ENCODE results near the gene DNAJC7. TPM values are rescaled to one million over a fixed set of nuclear protein-coding genes. Genes with fewer than 3 reads are reported as not detected.
"Not testable (repeated sequence)": the region's sequence is repeated elsewhere in the genome, so short reads cannot be mapped to it uniquely, and the experiment has no call there.

Gene DNAJC7
- total RNA-seq, 1 donor from 2014 or later: 124 TPM

DNA sequence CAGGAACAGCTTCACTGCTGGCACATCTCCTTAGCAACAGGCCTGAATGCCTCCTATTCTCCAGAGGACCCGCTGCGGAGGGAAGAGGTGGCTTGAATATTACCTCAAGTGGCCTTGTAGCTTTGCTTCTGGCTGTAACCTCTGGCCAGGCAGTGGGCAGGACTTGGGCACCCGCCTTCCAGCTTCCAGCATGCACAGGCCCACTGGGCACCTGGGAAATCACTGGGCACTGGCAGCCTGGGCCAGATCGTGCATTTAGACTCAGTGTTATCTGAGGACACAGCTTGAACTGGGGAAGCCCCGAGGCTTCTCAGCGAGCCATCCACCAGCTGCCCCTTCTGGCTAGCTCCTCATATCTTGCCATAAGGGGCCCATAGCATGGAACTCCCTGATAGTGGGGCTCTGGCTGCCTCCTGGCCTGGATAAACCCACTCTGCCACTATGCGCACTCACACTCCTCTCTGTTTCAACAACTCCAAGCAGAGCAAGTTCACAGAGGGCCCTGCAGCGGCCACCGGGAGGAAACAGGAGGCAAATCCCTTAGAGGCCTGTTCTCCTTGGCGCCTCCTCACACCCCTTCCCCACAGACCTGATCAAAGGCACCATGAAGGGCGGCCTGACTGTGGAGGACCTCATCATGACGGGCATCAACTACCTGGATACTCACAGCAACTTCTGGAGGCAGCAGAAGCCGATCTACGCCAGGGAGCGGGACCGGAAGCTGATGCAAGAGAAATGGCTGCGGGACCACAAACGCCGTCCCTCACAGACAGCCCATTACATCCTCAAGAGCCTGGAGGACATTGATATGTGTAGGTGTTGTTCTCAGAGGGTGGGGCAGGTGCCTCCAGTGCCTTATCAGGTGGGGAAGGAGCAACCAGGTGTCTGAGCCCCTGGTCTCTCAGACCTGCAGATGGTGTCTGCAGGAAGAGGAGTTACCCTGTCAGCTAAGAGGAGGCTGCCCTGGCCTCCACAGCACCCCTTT is 79.0 kb downstream of the DNAJC7 start:
- TF ChIP-seq, protein P1, sequence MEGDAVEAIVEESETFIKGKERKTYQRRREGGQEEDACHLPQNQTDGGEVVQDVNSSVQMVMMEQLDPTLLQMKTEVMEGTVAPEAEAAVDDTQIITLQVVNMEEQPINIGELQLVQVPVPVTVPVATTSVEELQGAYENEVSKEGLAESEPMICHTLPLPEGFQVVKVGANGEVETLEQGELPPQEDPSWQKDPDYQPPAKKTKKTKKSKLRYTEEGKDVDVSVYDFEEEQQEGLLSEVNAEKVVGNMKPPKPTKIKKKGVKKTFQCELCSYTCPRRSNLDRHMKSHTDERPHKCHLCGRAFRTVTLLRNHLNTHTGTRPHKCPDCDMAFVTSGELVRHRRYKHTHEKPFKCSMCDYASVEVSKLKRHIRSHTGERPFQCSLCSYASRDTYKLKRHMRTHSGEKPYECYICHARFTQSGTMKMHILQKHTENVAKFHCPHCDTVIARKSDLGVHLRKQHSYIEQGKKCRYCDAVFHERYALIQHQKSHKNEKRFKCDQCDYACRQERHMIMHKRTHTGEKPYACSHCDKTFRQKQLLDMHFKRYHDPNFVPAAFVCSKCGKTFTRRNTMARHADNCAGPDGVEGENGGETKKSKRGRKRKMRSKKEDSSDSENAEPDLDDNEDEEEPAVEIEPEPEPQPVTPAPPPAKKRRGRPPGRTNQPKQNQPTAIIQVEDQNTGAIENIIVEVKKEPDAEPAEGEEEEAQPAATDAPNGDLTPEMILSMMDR (IDR thresholded peaks at IDR 0.05; ENCODE audit: partially characterized antibody, unreplicated experiment): no peak
- peak overlapping the region; percentile 55 for H3K27ac Mint-ChIP-seq (ENCODE audit: unreplicated experiment)
- H3K4me1 Mint-ChIP-seq (ENCODE audit: low read depth, unreplicated experiment): peaks cover 19% of the 10 kb centered on the region
- DNase-seq: no peak
- H3K4me3 Mint-ChIP-seq (ENCODE audit: unreplicated experiment): peak overlapping the region; percentile 49
- H3K36me3 Mint-ChIP-seq (ENCODE audit: unreplicated experiment): no peaks in the 10 kb centered on the region
- peaks cover 3% of the 10 kb centered on the region for H3K9me3 Mint-ChIP-seq (ENCODE audit: unreplicated experiment)
- peaks cover 2% of the 10 kb centered on the region for H3K27me3 Mint-ChIP-seq (ENCODE audit: unreplicated experiment)

DNA sequence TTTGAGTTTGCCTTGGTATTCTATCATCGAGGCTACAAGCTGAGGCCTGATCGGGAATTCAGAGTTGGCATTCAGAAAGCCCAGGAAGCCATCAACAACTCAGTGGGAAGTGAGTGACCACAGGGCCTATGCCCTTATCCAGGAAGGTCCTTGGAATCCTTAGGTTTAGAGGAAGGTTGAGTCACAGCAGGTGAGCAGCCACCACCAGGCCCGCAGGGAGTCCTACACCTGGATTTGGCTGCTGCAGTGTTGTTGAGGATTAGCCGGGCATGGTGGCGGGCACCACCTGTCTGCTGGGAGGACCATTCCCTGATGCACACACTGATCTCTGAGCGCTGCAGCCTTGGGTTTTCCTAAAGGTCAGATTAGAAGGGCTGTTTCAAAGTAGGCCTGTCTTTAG is 81.6 kb downstream of the DNAJC7 start:
- H3K9me3 Mint-ChIP-seq (ENCODE audit: unreplicated experiment): peaks cover 3% of the 10 kb centered on the region
- H3K36me3 Mint-ChIP-seq (ENCODE audit: unreplicated experiment): no peaks in the 10 kb centered on the region
- H3K27ac Mint-ChIP-seq (ENCODE audit: unreplicated experiment): no peak overlapping the region

DNA sequence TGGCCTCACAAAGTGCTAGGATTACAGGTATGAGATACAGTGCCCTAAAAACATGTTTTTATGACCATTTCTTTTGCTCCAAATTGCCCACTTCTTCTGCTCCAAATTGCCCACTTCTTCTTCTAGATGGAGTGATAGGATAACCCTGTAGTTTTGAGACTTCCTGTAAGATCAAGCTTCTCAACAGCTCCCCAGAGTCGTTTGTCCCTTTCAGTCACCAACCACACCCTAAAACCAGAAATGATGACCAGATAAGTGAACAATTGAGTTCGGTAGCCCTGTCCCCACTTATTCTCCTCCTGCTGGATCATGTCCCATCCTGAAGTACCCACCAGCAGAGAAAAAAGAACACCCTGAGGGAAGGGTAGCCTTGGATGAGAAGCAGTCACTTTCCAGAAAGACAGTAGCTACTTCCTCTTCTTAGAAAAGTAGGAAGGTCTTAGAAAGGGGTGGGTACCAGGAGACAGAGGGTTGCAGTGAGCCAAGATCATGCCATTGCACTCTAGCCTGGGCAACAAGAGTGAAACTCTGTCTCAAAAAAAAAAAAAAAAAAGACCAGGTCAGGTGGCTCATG is 84.3 kb downstream of the DNAJC7 start:
- DNase-seq: no peak
- TF ChIP-seq, protein P1 (IDR thresholded peaks at IDR 0.05; ENCODE audit: partially characterized antibody, unreplicated experiment): no peak
- H3K9me3 Mint-ChIP-seq (ENCODE audit: unreplicated experiment): peaks cover 5% of the 10 kb centered on the region
- no peak overlapping the region for H3K4me3 Mint-ChIP-seq (ENCODE audit: unreplicated experiment)
- no peak overlapping the region for H3K27ac Mint-ChIP-seq (ENCODE audit: unreplicated experiment)
- peaks cover 5% of the 10 kb centered on the region for H3K27me3 Mint-ChIP-seq (ENCODE audit: unreplicated experiment)
- H3K36me3 Mint-ChIP-seq (ENCODE audit: unreplicated experiment): no peaks in the 10 kb centered on the region
- peaks cover 12% of the 10 kb centered on the region for H3K4me1 Mint-ChIP-seq (ENCODE audit: low read depth, unreplicated experiment)

More for the DNA sequence above, 81.6 kb downstream of the DNAJC7 start:
- DNase-seq: no peak
- H3K4me3 Mint-ChIP-seq (ENCODE audit: unreplicated experiment): no peak overlapping the region
- TF ChIP-seq, protein P1 (IDR thresholded peaks at IDR 0.05; ENCODE audit: partially characterized antibody, unreplicated experiment): no peak
- peaks cover 2% of the 10 kb centered on the region for H3K27me3 Mint-ChIP-seq (ENCODE audit: unreplicated experiment)
- H3K4me1 Mint-ChIP-seq (ENCODE audit: low read depth, unreplicated experiment): peaks cover 19% of the 10 kb centered on the region

DNA sequence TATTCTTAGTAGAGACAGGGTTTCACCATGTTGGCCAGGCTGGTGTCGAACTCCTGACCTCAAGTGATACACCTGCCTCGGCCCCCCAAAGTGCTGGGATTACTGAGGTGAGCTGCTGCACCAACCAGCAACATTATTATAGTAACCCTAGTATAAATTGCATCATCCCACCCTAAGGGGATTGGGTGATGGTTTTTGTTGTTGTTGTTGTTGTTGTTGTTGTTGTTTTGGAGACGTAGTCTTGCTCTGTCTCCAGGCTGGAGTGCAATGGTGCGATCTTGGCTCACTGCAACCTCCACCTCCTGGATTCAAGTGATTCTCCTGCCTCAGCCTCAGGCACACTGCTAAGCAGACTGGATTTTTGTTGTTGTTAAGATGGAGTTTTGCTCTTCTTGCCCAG is 85.5 kb downstream of the DNAJC7 start:
- DNase-seq; H3K36me3 Mint-ChIP-seq (ENCODE audit: unreplicated experiment); H3K27me3 Mint-ChIP-seq (ENCODE audit: unreplicated experiment); H3K4me3 Mint-ChIP-seq (ENCODE audit: unreplicated experiment); H3K9me3 Mint-ChIP-seq (ENCODE audit: unreplicated experiment); H3K27ac Mint-ChIP-seq (ENCODE audit: unreplicated experiment): not testable (repeated sequence)
- H3K4me1 Mint-ChIP-seq (ENCODE audit: low read depth, unreplicated experiment): peaks cover 12% of the 10 kb centered on the region

DNA sequence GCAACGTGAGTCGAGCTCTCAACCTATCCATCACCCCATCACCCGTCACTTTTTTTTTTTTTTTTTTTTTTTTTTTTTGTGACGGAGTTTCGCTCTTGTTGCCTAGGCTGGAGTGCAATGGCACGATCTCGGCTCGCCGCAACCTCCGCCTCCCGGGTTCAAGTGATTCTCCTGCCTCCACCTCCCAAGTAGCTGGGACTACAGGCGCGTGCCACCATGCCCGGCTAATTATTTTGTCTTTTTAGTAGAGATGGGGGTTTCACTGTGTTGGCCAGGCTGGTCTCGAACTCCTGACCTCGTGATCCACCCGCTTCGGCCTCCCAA is 86.4 kb downstream of the DNAJC7 start:
- Mint-ChIP-seq H3K4me3 (ENCODE audit: unreplicated experiment) (peak overlapping the region; percentile 100), H3K4me1 (ENCODE audit: low read depth, unreplicated experiment) (peaks cover 12% of the 10 kb centered on the region), H3K27ac (ENCODE audit: unreplicated experiment) (peak overlapping the region; percentile 93)
- DNase-seq; H3K36me3 Mint-ChIP-seq (ENCODE audit: unreplicated experiment); H3K27me3 Mint-ChIP-seq (ENCODE audit: unreplicated experiment); H3K9me3 Mint-ChIP-seq (ENCODE audit: unreplicated experiment): not testable (repeated sequence)

Data from glutamatergic neuron (in vitro differentiated cells).